ENCODE results near the gene MARK2. TPM values are rescaled to one million over a fixed set of nuclear protein-coding genes. Genes with fewer than 3 reads are reported as not detected.
"Not testable (repeated sequence)": the region's sequence is repeated elsewhere in the genome, so short reads cannot be mapped to it uniquely, and the experiment has no call there.

The MARK2 gene
- total RNA-seq, 1 donor from 2014 or later = 59.8 TPM

GRCh38 chr11:63851364-63851763, 12.5 kb downstream of the MARK2 start:
- intact Hi-C loops (cut with micrococcal nuclease) = loop anchor here (2.0 kb wide), 1 partner anchor 15 kb away; no protein-coding TSS in a partner anchor

GRCh38 chr11:63853476-63853875, 14.6 kb downstream of the MARK2 start:
- intact Hi-C loops (cut with micrococcal nuclease) = no loop called here

GRCh38 chr11:63854696-63855095, 15.8 kb downstream of the MARK2 start:
- intact Hi-C loops (cut with micrococcal nuclease) = no loop called here

GRCh38 chr11:63855975-63856374, 17.1 kb downstream of the MARK2 start:
- intact Hi-C loops (cut with micrococcal nuclease) = no loop called here

GRCh38 chr11:63858628-63859550, 20.0 kb downstream of the MARK2 start:
- intact Hi-C loops (cut with micrococcal nuclease) = no loop called here

GRCh38 chr11:63862923-63863322, 24.0 kb downstream of the MARK2 start:
- intact Hi-C loops (cut with micrococcal nuclease) = no loop called here

GRCh38 chr11:63863620-63864019, 24.7 kb downstream of the MARK2 start:
- intact Hi-C loops (cut with micrococcal nuclease) = not testable (repeated sequence)

GRCh38 chr11:63866211-63866610, 27.3 kb downstream of the MARK2 start:
- intact Hi-C loops (cut with micrococcal nuclease) = loop anchor here (1.0 to 2.0 kb wide), 3 partner anchors 14 to 28 kb away; no protein-coding TSS in a partner anchor

GRCh38 chr11:63867511-63867910, 28.6 kb downstream of the MARK2 start:
- intact Hi-C loops (cut with micrococcal nuclease) = loop anchor here (2.0 kb wide), 1 partner anchor 17 kb away; no protein-coding TSS in a partner anchor

- intact Hi-C loops (cut with micrococcal nuclease) = no loop called here
Measured at GRCh38 chr11:63868399-63869064, 29.6 kb downstream of the MARK2 start.

GRCh38 chr11:63869171-63869591, 30.3 kb downstream of the MARK2 start:
- intact Hi-C loops (cut with micrococcal nuclease) = no loop called here

GRCh38 chr11:63869683-63870082, 30.8 kb downstream of the MARK2 start:
- intact Hi-C loops (cut with micrococcal nuclease) = no loop called here

- intact Hi-C loops (cut with micrococcal nuclease) = no loop called here
Measured at GRCh38 chr11:63870351-63871140, 31.6 kb downstream of the MARK2 start.

- intact Hi-C loops (cut with micrococcal nuclease) = loop anchor here (2.0 kb wide), 1 partner anchor 15 kb away; no protein-coding TSS in a partner anchor
Measured at GRCh38 chr11:63871962-63872799, 33.3 kb downstream of the MARK2 start.

GRCh38 chr11:63872800-63873197, 33.9 kb downstream of the MARK2 start:
- intact Hi-C loops (cut with micrococcal nuclease) = loop anchor here (2.0 kb wide), 1 partner anchor 14 kb away; no protein-coding TSS in a partner anchor

GRCh38 chr11:63873311-63873710, 34.4 kb downstream of the MARK2 start:
- intact Hi-C loops (cut with micrococcal nuclease) = loop anchor here (2.0 kb wide), 1 partner anchor 13 kb away; no protein-coding TSS in a partner anchor

GRCh38 chr11:63874511-63874910, 35.6 kb downstream of the MARK2 start:
- intact Hi-C loops (cut with micrococcal nuclease) = no loop called here

GRCh38 chr11:63875506-63876065, 36.7 kb downstream of the MARK2 start:
- intact Hi-C loops (cut with micrococcal nuclease) = no loop called here

- intact Hi-C loops (cut with micrococcal nuclease) = no loop called here
Measured at GRCh38 chr11:63876616-63877015, 37.7 kb downstream of the MARK2 start.

- intact Hi-C loops (cut with micrococcal nuclease) = no loop called here
Measured at GRCh38 chr11:63877658-63878241, 38.8 kb downstream of the MARK2 start.
